Panc1 (cell line): ENCODE results near the gene KLHL28. TPM values are rescaled to one million over a fixed set of nuclear protein-coding genes. Genes with fewer than 3 reads are reported as not detected.

ENCODE experiments used
- ATAC-seq: fragments of 200-7000 bp; cut with Tn5 transposase; 2 replicates; pipeline ENCODE4 v1.9.1; 2020; ENCODE audit warnings: mild to moderate bottlenecking, moderate library complexity
- BruUV-seq: library from RNA; stranded (reverse); fragments of 400-500 nt; replicated peaks from 2 replicates; lab custom pipeline; 2021; lab: Mats Ljungman, UMichigan
- CTCF ChIA-PET: fragments of 300-600 bp; sonication (Branson Sonifier 250); formaldehyde crosslinking; loops from one replicate; lab custom pipeline; 2022; ENCODE audit warnings: antibody characterized with exemption; lab: Charles Lee
- POLR2A ChIA-PET: fragments of 300-600 bp; sonication (Branson Sonifier 250); formaldehyde crosslinking; loops from one replicate; lab custom pipeline; 2022; ENCODE audit warnings: antibody characterized with exemption; lab: Charles Lee
- DNase-seq: peaks from one replicate; pipeline ENCODE4 v3.0.0-alpha.2; 2010; ENCODE audit warnings: low read depth, low spot score
- H3K27ac ChIP-seq: 2 replicates; pipeline ENCODE4 v1.5.1; 2011; ENCODE audit warnings: mild to moderate bottlenecking, low read length, inconsistent platforms
- H3K27me3 ChIP-seq: fragments of 200-500 bp; sonication (Bioruptor generic); 2 replicates; pipeline ENCODE4 v1.6.0; 2014; ENCODE audit warnings: low read length, inconsistent platforms; ENCODE audit not compliant: control insufficient read depth, insufficient read depth
- H3K36me3 ChIP-seq: fragments of 200-500 bp; sonication (Bioruptor generic); 2 replicates; pipeline ENCODE4 v1.5.1; 2014; ENCODE audit warnings: inconsistent platforms, mild to moderate bottlenecking, low read length, moderate library complexity; ENCODE audit not compliant: control insufficient read depth, insufficient read depth
- H3K4me1 ChIP-seq: 2 replicates; pipeline ENCODE4 v1.5.1; 2011; ENCODE audit warnings: inconsistent platforms, mild to moderate bottlenecking, low read length, moderate library complexity; ENCODE audit not compliant: control insufficient read depth, insufficient read depth
- H3K4me3 ChIP-seq, 2 experiments: 2 replicates each; pipeline ENCODE4 v1.5.1; 2011 to 2012; ENCODE audit warnings: low read depth in 2 of 2, low read length in 2 of 2, mild to moderate bottlenecking in 2 of 2, inconsistent platforms in 1 of 2, moderate library complexity in 1 of 2
- H3K9me3 ChIP-seq: fragments of 200-500 bp; sonication (Bioruptor generic); 2 replicates; pipeline ENCODE4 v1.5.1; 2014; ENCODE audit warnings: low read depth, mild to moderate bottlenecking, inconsistent platforms, low read length, moderate library complexity; ENCODE audit not compliant: control insufficient read depth, insufficient read depth
- POLR2AphosphoS5 ChIP-seq: IDR thresholded peaks from 2 replicates; pipeline ENCODE4 v1.6.1; 2012; ENCODE audit warnings: mild to moderate bottlenecking, low read depth, low read length, moderate library complexity
- SIN3A ChIP-seq: IDR thresholded peaks from 2 replicates; pipeline ENCODE4 v1.6.1; 2012; ENCODE audit warnings: low read depth, mild to moderate bottlenecking, low read length, moderate library complexity, borderline replicate concordance; ENCODE audit not compliant: insufficient read depth
- TCF7L2 ChIP-seq: IDR thresholded peaks from 2 replicates; pipeline ENCODE4 v1.6.1; 2011; ENCODE audit warnings: mild to moderate bottlenecking, low read depth, low read length, inconsistent platforms
- in situ Hi-C: cut with HindIII; loops from 2 replicates; pipeline ENCODE4 v1.10.0; 2016; ENCODE audit warnings: low sequenced_read_pairs, low pct_unique_long_range_greater_than_20kb
- intact Hi-C: fragments of 100-400 bp; cut with micrococcal nuclease; formaldehyde crosslinking; loops from one replicate; pipeline ENCODE4 v1.10.0; 2022; ENCODE audit not compliant: unreplicated experiment
- total RNA-seq: library from RNA; stranded (reverse); gene quantifications from one replicate; pipeline ENCODE4 v1.2.1, GENCODE V29; 2021; ENCODE audit not compliant: unreplicated experiment
- TF ChIP-seq, protein P1 (sequence below), 2 experiments: IDR thresholded peaks; 2 replicates each; pipeline ENCODE4 v1.6.1; 2011 to 2012; ENCODE audit warnings: low read depth in 2 of 2, control low read depth in 1 of 2, low read length in 1 of 2, mild to moderate bottlenecking in 1 of 2, moderate library complexity in 1 of 2; ENCODE audit not compliant: insufficient read depth in 1 of 2
- TF ChIP-seq, protein P2 (sequence below): fragments of 450-650 bp; IDR thresholded peaks from 2 replicates; pipeline ENCODE4 v1.5.1; 2017; ENCODE audit warnings: mild to moderate bottlenecking

KLHL28 gene
- total RNA-seq, 1 experiment from 2014 or later, result 7.2 TPM

DNA sequence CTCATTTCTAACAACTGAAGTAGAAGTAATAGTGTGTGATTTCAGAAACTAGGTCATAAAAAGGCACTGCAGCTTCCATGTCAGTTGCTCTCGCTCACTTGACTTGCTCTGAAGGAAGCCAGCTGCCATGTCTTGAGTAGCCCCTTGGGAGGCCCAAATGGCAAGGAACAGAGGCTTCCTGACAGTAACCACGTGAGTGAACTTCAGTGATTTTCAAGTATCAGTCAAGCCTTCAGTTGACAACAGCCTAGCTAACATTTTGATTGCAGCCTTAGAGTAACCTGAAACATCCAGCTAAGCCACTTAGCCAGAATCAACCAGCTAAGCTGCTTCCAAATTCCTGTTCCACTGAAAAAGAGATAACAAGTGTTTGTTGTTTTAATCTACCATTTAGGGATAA lies 26.9 kb upstream of the KLHL28 start:
- in situ Hi-C loops, result no loop called here
- POLR2A ChIA-PET, result no interaction called here
- TF ChIP-seq POLR2AphosphoS5 (no peak), TCF7L2 (no peak), SIN3A (no peak)
- TF ChIP-seq, protein P1, sequence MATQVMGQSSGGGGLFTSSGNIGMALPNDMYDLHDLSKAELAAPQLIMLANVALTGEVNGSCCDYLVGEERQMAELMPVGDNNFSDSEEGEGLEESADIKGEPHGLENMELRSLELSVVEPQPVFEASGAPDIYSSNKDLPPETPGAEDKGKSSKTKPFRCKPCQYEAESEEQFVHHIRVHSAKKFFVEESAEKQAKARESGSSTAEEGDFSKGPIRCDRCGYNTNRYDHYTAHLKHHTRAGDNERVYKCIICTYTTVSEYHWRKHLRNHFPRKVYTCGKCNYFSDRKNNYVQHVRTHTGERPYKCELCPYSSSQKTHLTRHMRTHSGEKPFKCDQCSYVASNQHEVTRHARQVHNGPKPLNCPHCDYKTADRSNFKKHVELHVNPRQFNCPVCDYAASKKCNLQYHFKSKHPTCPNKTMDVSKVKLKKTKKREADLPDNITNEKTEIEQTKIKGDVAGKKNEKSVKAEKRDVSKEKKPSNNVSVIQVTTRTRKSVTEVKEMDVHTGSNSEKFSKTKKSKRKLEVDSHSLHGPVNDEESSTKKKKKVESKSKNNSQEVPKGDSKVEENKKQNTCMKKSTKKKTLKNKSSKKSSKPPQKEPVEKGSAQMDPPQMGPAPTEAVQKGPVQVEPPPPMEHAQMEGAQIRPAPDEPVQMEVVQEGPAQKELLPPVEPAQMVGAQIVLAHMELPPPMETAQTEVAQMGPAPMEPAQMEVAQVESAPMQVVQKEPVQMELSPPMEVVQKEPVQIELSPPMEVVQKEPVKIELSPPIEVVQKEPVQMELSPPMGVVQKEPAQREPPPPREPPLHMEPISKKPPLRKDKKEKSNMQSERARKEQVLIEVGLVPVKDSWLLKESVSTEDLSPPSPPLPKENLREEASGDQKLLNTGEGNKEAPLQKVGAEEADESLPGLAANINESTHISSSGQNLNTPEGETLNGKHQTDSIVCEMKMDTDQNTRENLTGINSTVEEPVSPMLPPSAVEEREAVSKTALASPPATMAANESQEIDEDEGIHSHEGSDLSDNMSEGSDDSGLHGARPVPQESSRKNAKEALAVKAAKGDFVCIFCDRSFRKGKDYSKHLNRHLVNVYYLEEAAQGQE (IDR thresholded peaks at IDR 0.05; ENCODE audit: insufficient read depth in 1 of 2, low read depth in 2 of 2, low read length in 1 of 2), result no peak
- TF ChIP-seq, protein P2, sequence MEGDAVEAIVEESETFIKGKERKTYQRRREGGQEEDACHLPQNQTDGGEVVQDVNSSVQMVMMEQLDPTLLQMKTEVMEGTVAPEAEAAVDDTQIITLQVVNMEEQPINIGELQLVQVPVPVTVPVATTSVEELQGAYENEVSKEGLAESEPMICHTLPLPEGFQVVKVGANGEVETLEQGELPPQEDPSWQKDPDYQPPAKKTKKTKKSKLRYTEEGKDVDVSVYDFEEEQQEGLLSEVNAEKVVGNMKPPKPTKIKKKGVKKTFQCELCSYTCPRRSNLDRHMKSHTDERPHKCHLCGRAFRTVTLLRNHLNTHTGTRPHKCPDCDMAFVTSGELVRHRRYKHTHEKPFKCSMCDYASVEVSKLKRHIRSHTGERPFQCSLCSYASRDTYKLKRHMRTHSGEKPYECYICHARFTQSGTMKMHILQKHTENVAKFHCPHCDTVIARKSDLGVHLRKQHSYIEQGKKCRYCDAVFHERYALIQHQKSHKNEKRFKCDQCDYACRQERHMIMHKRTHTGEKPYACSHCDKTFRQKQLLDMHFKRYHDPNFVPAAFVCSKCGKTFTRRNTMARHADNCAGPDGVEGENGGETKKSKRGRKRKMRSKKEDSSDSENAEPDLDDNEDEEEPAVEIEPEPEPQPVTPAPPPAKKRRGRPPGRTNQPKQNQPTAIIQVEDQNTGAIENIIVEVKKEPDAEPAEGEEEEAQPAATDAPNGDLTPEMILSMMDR, result no peak

GRCh38 chr14:44982594-44982993 lies 20.8 kb upstream of the KLHL28 start:
- ChIA-PET CTCF (no interaction called here), POLR2A (no interaction called here)
- ATAC-seq (no peak), DNase-seq (no peak)
- Histone ChIP-seq H3K27me3 (no peaks in the 10 kb centered on the region), H3K36me3 (no peaks in the 10 kb centered on the region), H3K4me3 (no peak overlapping the region), H3K4me1 (no peaks in the 10 kb centered on the region), H3K9me3 (no peaks in the 10 kb centered on the region), H3K27ac (no peak overlapping the region)
- no TSS peak for BruUV-seq
- intact Hi-C loops (no loop called here), in situ Hi-C loops (no loop called here)
- TF ChIP-seq SIN3A (no peak), TCF7L2 (no peak), POLR2AphosphoS5 (no peak)
- TF ChIP-seq, protein P1 (IDR thresholded peaks at IDR 0.05; ENCODE audit: insufficient read depth in 1 of 2, low read depth in 2 of 2, low read length in 1 of 2), result no peak
- TF ChIP-seq, protein P2, result no peak

More for the DNA sequence above, 26.9 kb upstream of the KLHL28 start:
- H3K27ac ChIP-seq, result no peak overlapping the region
- intact Hi-C loops, result no loop called here
- H3K4me1 ChIP-seq, result no peaks in the 10 kb centered on the region; the same call in 1 of the 2 replicates
- no peaks in the 10 kb centered on the region for H3K9me3 ChIP-seq
- no peaks in the 10 kb centered on the region for H3K27me3 ChIP-seq
- CTCF ChIA-PET, result no interaction called here
- no peak overlapping the region for H3K4me3 ChIP-seq
- no peak for DNase-seq
- ATAC-seq, result no peak
- BruUV-seq, result no TSS peak
- H3K36me3 ChIP-seq, result no peaks in the 10 kb centered on the region
